Measurements from ENCODE around the gene PCSK5. TPM values are rescaled to one million over a fixed set of nuclear protein-coding genes. Genes with fewer than 3 reads are reported as not detected.

The PCSK5 gene
- total RNA-seq, 2 experiments from 2014 or later: 0.76 TPM; not detected in 1

GRCh38 chr9:76218117-76218885, 327.8 kb downstream of the PCSK5 start:
- Histone ChIP-seq H4K20me1 (ENCODE audit: insufficient read depth, low read length) (no peaks in the 10 kb centered on the region), H3K4me1 (ENCODE audit: insufficient read depth, low read length, poor library complexity, severe bottlenecking) (no peaks in the 10 kb centered on the region), H3K27ac (ENCODE audit: low read depth, low read length, poor library complexity, severe bottlenecking) (no peak overlapping the region), H2AFZ (ENCODE audit: low read length) (no peak overlapping the region), H3K36me3 (ENCODE audit: insufficient read depth, low read length) (no peaks in the 10 kb centered on the region), H3K4me3 (ENCODE audit: low read depth, low read length, poor library complexity, severe bottlenecking) (no peak overlapping the region), H3K9me2 (ENCODE audit: insufficient read depth, low read length) (no peaks in the 10 kb centered on the region), H3K4me2 (ENCODE audit: low read length) (no peak overlapping the region), H3K9me3 (ENCODE audit: low read length) (no peaks in the 10 kb centered on the region), H3K79me2 (ENCODE audit: insufficient read depth, low read depth, low read length) (no peaks in the 10 kb centered on the region)
- ChIA-PET CTCF (ENCODE audit: unreplicated experiment) (no interaction called here), POLR2A (no interaction called here)
- intact Hi-C loops (cut with micrococcal nuclease; ENCODE audit: unreplicated experiment): no loop called here
- BruUV-seq (replicated peaks): no TSS peak
- TF ChIP-seq CTCF (conservative IDR thresholded peaks at IDR 0.05; ENCODE audit: low read length): no peak
- no peak for TF ChIP-seq EZH2phosphoT487 (IDR thresholded peaks at IDR 0.05; ENCODE audit: borderline replicate concordance, low read depth, low read length)
- DNase-seq (ENCODE audit: low spot score): no peak

- Histone ChIP-seq H3K4me1 (ENCODE audit: insufficient read depth, low read length, poor library complexity, severe bottlenecking) (no peaks in the 10 kb centered on the region), H3K36me3 (ENCODE audit: insufficient read depth, low read length) (no peaks in the 10 kb centered on the region), H2AFZ (ENCODE audit: low read length) (no peak overlapping the region), H3K4me3 (ENCODE audit: low read depth, low read length, poor library complexity, severe bottlenecking) (no peak overlapping the region), H3K9me2 (ENCODE audit: insufficient read depth, low read length) (no peaks in the 10 kb centered on the region), H3K79me2 (ENCODE audit: insufficient read depth, low read depth, low read length) (no peaks in the 10 kb centered on the region), H4K20me1 (ENCODE audit: insufficient read depth, low read length) (no peaks in the 10 kb centered on the region), H3K27ac (ENCODE audit: low read depth, low read length, poor library complexity, severe bottlenecking) (no peak overlapping the region), H3K9me3 (ENCODE audit: low read length) (no peaks in the 10 kb centered on the region), H3K4me2 (ENCODE audit: low read length) (no peak overlapping the region)
- ChIA-PET POLR2A (no interaction called here), CTCF (ENCODE audit: unreplicated experiment) (no interaction called here)
- no TSS peak for BruUV-seq (replicated peaks)
- no peak for DNase-seq (ENCODE audit: low spot score)
- intact Hi-C loops (cut with micrococcal nuclease; ENCODE audit: unreplicated experiment): no loop called here
- no peak for TF ChIP-seq CTCF (conservative IDR thresholded peaks at IDR 0.05; ENCODE audit: low read length)
- no peak for TF ChIP-seq EZH2phosphoT487 (IDR thresholded peaks at IDR 0.05; ENCODE audit: borderline replicate concordance, low read depth, low read length)
These were observed 328.5 kb downstream of the PCSK5 start for GRCh38 chr9:76218886-76219445.

- peak; percentile 53 for TF ChIP-seq CTCF (conservative IDR thresholded peaks at IDR 0.05; ENCODE audit: low read length)
- TF ChIP-seq EZH2phosphoT487 (IDR thresholded peaks at IDR 0.05; ENCODE audit: borderline replicate concordance, low read depth, low read length): no peak
- intact Hi-C loops (cut with micrococcal nuclease; ENCODE audit: unreplicated experiment): no loop called here
- CTCF ChIA-PET (ENCODE audit: unreplicated experiment): no interaction called here
- POLR2A ChIA-PET: no interaction called here
- H2AFZ ChIP-seq (ENCODE audit: low read length): no peak overlapping the region
- H3K9me2 ChIP-seq (ENCODE audit: insufficient read depth, low read length): no peaks in the 10 kb centered on the region
- no peak overlapping the region for H3K4me2 ChIP-seq (ENCODE audit: low read length)
- no peaks in the 10 kb centered on the region for H3K36me3 ChIP-seq (ENCODE audit: insufficient read depth, low read length)
- no peaks in the 10 kb centered on the region for H3K9me3 ChIP-seq (ENCODE audit: low read length)
- no TSS peak for BruUV-seq (replicated peaks)
- no peaks in the 10 kb centered on the region for H3K4me1 ChIP-seq (ENCODE audit: insufficient read depth, low read length, poor library complexity, severe bottlenecking)
- DNase-seq (ENCODE audit: low spot score): no peak
- no peaks in the 10 kb centered on the region for H3K79me2 ChIP-seq (ENCODE audit: insufficient read depth, low read depth, low read length)
- H4K20me1 ChIP-seq (ENCODE audit: insufficient read depth, low read length): no peaks in the 10 kb centered on the region
- H3K27ac ChIP-seq (ENCODE audit: low read depth, low read length, poor library complexity, severe bottlenecking): no peak overlapping the region
- H3K4me3 ChIP-seq (ENCODE audit: low read depth, low read length, poor library complexity, severe bottlenecking): no peak overlapping the region
These were observed 329.2 kb downstream of the PCSK5 start for GRCh38 chr9:76219560-76220151.

Measured in OCI-LY7 (cell line).